H1 (cell line): ENCODE measurements around the gene CYP46A1. TPM values are rescaled to one million over a fixed set of nuclear protein-coding genes. Genes with fewer than 3 reads are reported as not detected.

Experiments used
- CTCF ChIA-PET: fragments of 300-600 bp; sonication (Branson Sonifier 250); formaldehyde crosslinking; loops from one replicate; lab custom pipeline; 2021; ENCODE audit not compliant: partially characterized antibody; lab: Charles Lee
- POLR2A ChIA-PET: fragments of 300-600 bp; sonication (Branson Sonifier 250); formaldehyde crosslinking; loops from one replicate; lab custom pipeline; 2021; ENCODE audit warnings: inconsistent platforms; ENCODE audit not compliant: partially characterized antibody; lab: Charles Lee
- DNase-seq, 2 experiments: peaks; one replicate each; pipeline versions ENCODE4 v3.0.0 to v3.0.0-alpha.2; 2010 to 2022; ENCODE audit warnings: low spot score in 2 of 2, low read depth in 1 of 2, mixed read lengths in 1 of 2
- FAIRE-seq: peaks from 2 replicates; lab custom pipeline; 2011; peaks lifted over from hg19 to GRCh38; lab: Jason Lieb, UNC
- H2AFZ ChIP-seq: 2 replicates; pipeline ENCODE4 v1.8.1; 2012; ENCODE audit warnings: low read length, inconsistent platforms
- H2AK5ac ChIP-seq: 2 replicates; pipeline ENCODE4 v1.6.1; 2013; ENCODE audit warnings: low read depth, low read length
- H2BK120ac ChIP-seq: replicated peaks from 2 replicates; pipeline ENCODE3; 2013; ENCODE audit warnings: low read depth, low read length, inconsistent platforms
- H2BK12ac ChIP-seq: 2 replicates; pipeline ENCODE4 v1.6.1; 2013; ENCODE audit warnings: low read depth, low read length
- H2BK15ac ChIP-seq: 2 replicates; pipeline ENCODE4 v1.6.1; 2013; ENCODE audit warnings: low read length
- H2BK20ac ChIP-seq: 2 replicates; pipeline ENCODE4 v1.6.1; 2013; ENCODE audit warnings: low read length
- H2BK5ac ChIP-seq: 2 replicates; pipeline ENCODE4 v1.6.1; 2013; ENCODE audit warnings: low read depth, low read length
- H3K14ac ChIP-seq: 2 replicates; pipeline ENCODE4 v1.6.1; 2013; ENCODE audit warnings: inconsistent platforms; ENCODE audit not compliant: insufficient read length
- H3K18ac ChIP-seq: 2 replicates; pipeline ENCODE4 v1.6.1; 2013; ENCODE audit warnings: low read length; ENCODE audit errors: extremely low read depth
- H3K23ac ChIP-seq: 2 replicates; pipeline ENCODE4 v1.6.1; 2013; ENCODE audit warnings: inconsistent platforms; ENCODE audit not compliant: insufficient read length
- H3K23me2 ChIP-seq: 2 replicates; pipeline ENCODE4 v1.6.1; 2013; ENCODE audit warnings: low read depth, low read length
- H3K27ac ChIP-seq: 2 replicates; pipeline ENCODE4 v1.6.1; 2011; ENCODE audit warnings: low read depth, low read length, inconsistent platforms
- H3K27me3 ChIP-seq, 4 experiments: replicated peaks in 1 of 4; 1 replicate in 1 of 4; 2 replicates in 3 of 4; pipeline versions ENCODE4 v1.6.1 to v1.8.1; 2011 to 2013; ENCODE audit warnings: low read length in 3 of 4, mild to moderate bottlenecking in 3 of 4, inconsistent platforms in 2 of 4, mixed read lengths in 2 of 4, moderate library complexity in 1 of 4; ENCODE audit not compliant: control insufficient read depth in 3 of 4, insufficient read depth in 3 of 4; ENCODE audit errors: extremely low read depth in 1 of 4
- H3K36me3 ChIP-seq, 4 experiments: 2 replicates each; pipeline versions ENCODE4 v1.6.1 to v1.8.1; 2011 to 2013; ENCODE audit warnings: mild to moderate bottlenecking in 4 of 4, low read length in 3 of 4, moderate library complexity in 2 of 4, control low read depth in 1 of 4, inconsistent platforms in 1 of 4; ENCODE audit not compliant: insufficient read depth in 4 of 4, control insufficient read depth in 2 of 4
- H3K4ac ChIP-seq: replicated peaks from 2 replicates; pipeline ENCODE3; 2013; ENCODE audit warnings: low read length, low read depth, mixed read lengths, inconsistent platforms; ENCODE audit not compliant: insufficient read length
- H3K4me1 ChIP-seq, 4 experiments: replicated peaks in 1 of 4; 1 replicate in 1 of 4; 2 replicates in 3 of 4; pipeline versions ENCODE4 v1.6.1 to v1.8.1; 2011 to 2013; ENCODE audit warnings: low read length in 3 of 4, inconsistent platforms in 2 of 4, mixed read lengths in 1 of 4; ENCODE audit not compliant: insufficient read depth in 4 of 4, control insufficient read depth in 3 of 4
- H3K4me2 ChIP-seq, 2 experiments: 2 replicates each; pipeline versions ENCODE4 v1.6.1 to v1.8.1; 2011 to 2013; ENCODE audit warnings: low read depth in 2 of 2, low read length in 2 of 2, control low read depth in 1 of 2, inconsistent platforms in 1 of 2, mild to moderate bottlenecking in 1 of 2; ENCODE audit not compliant: insufficient read depth in 1 of 2
- H3K4me3 ChIP-seq, 4 experiments: fragments of 200-600, 300-600 bp in 1 of 4; sonication (generic), shearing (Covaris generic), sonication (Bioruptor Twin) in 1 of 4; 2 replicates each; pipeline versions ENCODE4 v1.5.1 to v1.8.1; 2011 to 2016; ENCODE audit warnings: low read length in 4 of 4, low read depth in 3 of 4, control low read depth in 2 of 4, inconsistent platforms in 2 of 4, mild to moderate bottlenecking in 2 of 4, mixed read lengths in 1 of 4, moderate library complexity in 1 of 4; ENCODE audit not compliant: insufficient read depth in 2 of 4; ENCODE audit errors: extremely low read depth in 1 of 4
- H3K56ac ChIP-seq: replicated peaks from 2 replicates; pipeline ENCODE3; 2013; ENCODE audit warnings: low read depth, mild to moderate bottlenecking, mixed read lengths, low read length, inconsistent platforms; ENCODE audit not compliant: insufficient read length
- H3K79me1 ChIP-seq: 2 replicates; pipeline ENCODE4 v1.6.1; 2013; ENCODE audit warnings: low read depth, low read length, control low read depth
- H3K79me2 ChIP-seq, 2 experiments: 2 replicates each; pipeline versions ENCODE4 v1.6.1 to v1.8.1; 2012 to 2013; ENCODE audit warnings: low read length in 2 of 2, mild to moderate bottlenecking in 2 of 2, inconsistent platforms in 1 of 2; ENCODE audit not compliant: insufficient read depth in 2 of 2, control insufficient read depth in 1 of 2
- H3K9ac ChIP-seq, 4 experiments: replicated peaks in 1 of 4; 1 replicate in 1 of 4; 2 replicates in 3 of 4; pipeline versions ENCODE4 v1.6.1 to v1.8.1; 2011 to 2013; ENCODE audit warnings: low read depth in 3 of 4, low read length in 3 of 4, control low read depth in 2 of 4, mild to moderate bottlenecking in 2 of 4, moderate library complexity in 2 of 4, inconsistent platforms in 1 of 4; ENCODE audit errors: extremely low read depth in 1 of 4
- H3K9me3 ChIP-seq, 2 experiments: 2 replicates each; pipeline versions ENCODE4 v1.6.1 to v1.8.1; 2012 to 2013; ENCODE audit warnings: mild to moderate bottlenecking in 2 of 2, moderate library complexity in 2 of 2, control low read depth in 1 of 2, inconsistent platforms in 1 of 2, low read depth in 1 of 2, low read length in 1 of 2, mixed read lengths in 1 of 2; ENCODE audit not compliant: insufficient read depth in 2 of 2
- H4K20me1 ChIP-seq, 2 experiments: replicated peaks in 1 of 2; 2 replicates each; pipeline versions ENCODE3 to v1.8.1; 2011 to 2013; ENCODE audit warnings: inconsistent platforms in 2 of 2, low read length in 2 of 2, mild to moderate bottlenecking in 1 of 2; ENCODE audit not compliant: insufficient read depth in 2 of 2, control insufficient read depth in 1 of 2
- H4K5ac ChIP-seq: 2 replicates; pipeline ENCODE4 v1.6.1; 2013; ENCODE audit warnings: low read length, low read depth, mixed read lengths, inconsistent platforms; ENCODE audit not compliant: insufficient read length
- H4K8ac ChIP-seq: 2 replicates; pipeline ENCODE4 v1.8.0; 2013; ENCODE audit warnings: mild to moderate bottlenecking, moderate library complexity, low read length, inconsistent platforms; ENCODE audit not compliant: insufficient read depth; ENCODE audit errors: extremely low read depth
- H4K91ac ChIP-seq: replicated peaks from 2 replicates; pipeline ENCODE3; 2013; ENCODE audit warnings: low read length, mixed read lengths, inconsistent platforms; ENCODE audit not compliant: insufficient read length
- CBX8 ChIP-seq: fragments of 300-800, 300-1000 bp; sonication (generic); IDR thresholded peaks from 2 replicates; pipeline ENCODE4 v1.7.1; 2016; ENCODE audit warnings: low read depth, low read length, borderline replicate concordance
- POLR2A ChIP-seq, 2 experiments: IDR thresholded peaks; 1 replicate in 1 of 2; 2 replicates in 1 of 2; pipeline ENCODE4 v1.6.1; 2011; ENCODE audit warnings: low read depth in 2 of 2, low read length in 2 of 2, mild to moderate bottlenecking in 2 of 2; ENCODE audit errors: control extremely low read depth in 1 of 2
- POLR2AphosphoS5 ChIP-seq: IDR thresholded peaks from 2 replicates; pipeline ENCODE4 v1.6.1; 2011; ENCODE audit warnings: low read depth, low read length
- SIRT6 ChIP-seq: IDR thresholded peaks from one replicate; pipeline ENCODE4 v1.7.1; 2012; ENCODE audit warnings: low read length, inconsistent platforms
- TAF1 ChIP-seq: IDR thresholded peaks from 2 replicates; pipeline ENCODE4 v1.6.1; 2011; ENCODE audit warnings: mild to moderate bottlenecking, low read depth, low read length
- WGBS, 2 experiments: shearing (Covaris generic) in 1 of 2; methylation state at CpG; one replicate each; pipeline versions ENCODE4 v1.1.6 to v1.1.7; 2013 to 2015; ENCODE audit warnings: low lambda C conversion rate in 2 of 2, mixed read lengths in 2 of 2, inconsistent platforms in 1 of 2, low coverage in 1 of 2, missing lambda C conversion rate in 1 of 2; ENCODE audit not compliant: insufficient replicate concordance in 2 of 2, insufficient coverage in 1 of 2, insufficient read length in 1 of 2; ENCODE audit errors: extremely low coverage in 1 of 2, missing lambda C conversion rate in 1 of 2; 5-methylcytosine and 5-hydroxymethylcytosine counted together
- polyA plus RNA-seq, 7 experiments: library from polyadenylated mRNA; depleted of rRNA in 3 of 7; stranded (reverse) in 5 of 7; unstranded in 2 of 7; fragments of >200 nt in 5 of 7; fragments of 200-250 nt in 2 of 7; gene quantifications; 1 replicate in 5 of 7; 2 replicates in 1 of 7; 4 replicates in 1 of 7; pipeline versions ENCODE4 v1.2.1 to v1.2.3, GENCODE V29; 2011 to 2013; ENCODE audit warnings: missing spikeins in 2 of 7, mixed read lengths in 2 of 7
- total RNA-seq: library from RNA; stranded (reverse); fragmentation: NEBNext Ultra II Directional; extraction: Animal tissue kit (Norgen Biotek cat#: 25700); gene quantifications from 2 replicates; pipeline ENCODE4 v1.2.1, GENCODE V29; 2021

Gene CYP46A1
- total and polyA plus RNA-seq, 2 of the 8 experiments (the other 6 are each of a cell fraction or from before 2014, with no cell fraction given): 0.41 to 1.3 TPM

DNA sequence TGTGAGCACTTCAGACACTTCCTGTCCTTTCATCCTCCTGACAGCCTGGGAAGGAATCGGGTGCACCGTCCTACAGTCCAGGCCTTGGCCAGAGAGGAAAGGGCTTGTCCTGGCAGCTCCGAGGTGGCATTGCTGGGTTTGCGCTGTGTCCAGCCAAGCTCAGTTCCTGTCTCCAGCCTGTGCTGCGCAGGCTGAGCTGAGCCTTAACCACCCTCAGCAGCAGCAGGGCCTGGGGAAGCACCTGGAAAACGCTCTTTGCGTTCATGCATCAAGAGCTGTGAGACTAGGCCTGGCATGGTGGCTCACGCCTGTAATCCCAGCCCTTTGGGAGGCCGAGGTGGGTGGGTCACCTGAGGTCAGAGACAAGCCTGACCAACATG, 75.4 kb downstream of the CYP46A1 start:
- Histone ChIP-seq H3K4me2 (no peak overlapping the region), H3K9me3 (no peaks in the 10 kb centered on the region), H3K56ac (no peak overlapping the region), H4K91ac (no peak overlapping the region), H3K4ac (no peak overlapping the region), H4K8ac (no peak overlapping the region), H3K23me2 (no peaks in the 10 kb centered on the region), H2BK15ac (0 out of 2 replicates have a peak overlapping the region, but pooled peaks have one; percentile 6), H3K79me1 (no peaks in the 10 kb centered on the region), H3K36me3 (no peaks in the 10 kb centered on the region), H3K4me1 (peaks cover 0 to 16% (median 7%) of the 10 kb centered on the region in 4 experiments; a peak in 6 of 7 replicates), H2BK12ac (peak overlapping the region; percentile 77; the same call in 1 of the 2 replicates), H3K9ac (no peak overlapping the region), H3K27me3 (no peaks in the 10 kb centered on the region), H2BK5ac (0 out of 2 replicates have a peak overlapping the region, but pooled peaks have one; percentile 18), H2BK120ac (no peak overlapping the region), H4K20me1 (no peaks in the 10 kb centered on the region), H2BK20ac (no peak overlapping the region), H2AFZ (no peak overlapping the region), H3K79me2 (no peaks in the 10 kb centered on the region), H3K27ac (no peak overlapping the region), H2AK5ac (no peak overlapping the region), H3K18ac (no peak overlapping the region), H3K4me3 (no peak overlapping the region), H4K5ac (no peak overlapping the region), H3K23ac (no peak overlapping the region), H3K14ac (no peak overlapping the region)
- CTCF ChIA-PET: interaction anchor here (0.8 to 2.4 kb wide), 7 partner anchors 10 to 136 kb away, joined by 3 to 10 read pairs (median 4); no protein-coding TSS in a partner anchor
- WGBS, 2 experiments: 93% methylated on average over 9 of the region's 9 CpGs; no CpG with 5 or more reads in 1 of the 2 experiments
- POLR2A ChIA-PET: interaction anchor here (0.9 kb wide), 1 partner anchor 10 kb away, joined by 3 read pairs; no protein-coding TSS in a partner anchor
- DNase-seq (no peak), FAIRE-seq (no peak)
- TF ChIP-seq SIRT6 (no peak), POLR2A (IDR thresholded peaks at IDR 0.05; ENCODE audit: control extremely low read depth in 1 of 2, low read depth in 2 of 2, low read length in 2 of 2) (no peak), POLR2AphosphoS5 (no peak), TAF1 (no peak), CBX8 (no peak)
